ENCODE measurements around the gene NEDD8.
A peak's percentile ranks its signal among the peaks of the same experiment; 100 is the strongest.
"Not testable (repeated sequence)": the region's sequence is repeated elsewhere in the genome, so short reads cannot be mapped to it uniquely, and the experiment has no call there.

Gene NEDD8

GRCh38 chr14:24247422-24247821 is 15.3 kb upstream of the NEDD8 start:
- no peak for DNase-seq (ENCODE audit: low read depth in 2 of 2)

GRCh38 chr14:24246765-24247212 is 14.6 kb upstream of the NEDD8 start:
- no peak for DNase-seq (ENCODE audit: low read depth in 2 of 2)

GRCh38 chr14:24245350-24245749 is 13.2 kb upstream of the NEDD8 start:
- DNase-seq (ENCODE audit: low read depth in 2 of 2) = not testable (repeated sequence)

- DNase-seq (ENCODE audit: low read depth in 2 of 2) = peak in 1 of 2 experiments; percentile 12
These were observed 11.2 kb upstream of the NEDD8 start for GRCh38 chr14:24243336-24243836.

- peak; percentile 87 to 92 for DNase-seq (ENCODE audit: low read depth in 2 of 2)
These were observed 9.8 kb upstream of the NEDD8 start for GRCh38 chr14:24241829-24242443.

- DNase-seq (ENCODE audit: low read depth in 2 of 2) = no peak
These were observed 8.1 kb upstream of the NEDD8 start for GRCh38 chr14:24240110-24240918.

GRCh38 chr14:24238527-24239037 is 6.4 kb upstream of the NEDD8 start:
- no peak for DNase-seq (ENCODE audit: low read depth in 2 of 2)

GRCh38 chr14:24238123-24238522 is 6.0 kb upstream of the NEDD8 start:
- no peak for DNase-seq (ENCODE audit: low read depth in 2 of 2)

- DNase-seq (ENCODE audit: low read depth in 2 of 2) = no peak
These were observed 5.3 kb upstream of the NEDD8 start for GRCh38 chr14:24237463-24237955.

GRCh38 chr14:24236689-24237462 is 4.7 kb upstream of the NEDD8 start:
- no peak for DNase-seq (ENCODE audit: low read depth in 2 of 2)

- DNase-seq (ENCODE audit: low read depth in 2 of 2) = no peak
These were observed 3.9 kb upstream of the NEDD8 start for GRCh38 chr14:24235804-24236688.

- no peak for DNase-seq (ENCODE audit: low read depth in 2 of 2)
These were observed 2.2 kb upstream of the NEDD8 start for GRCh38 chr14:24234095-24235005.

GRCh38 chr14:24233538-24233866 is 1.3 kb upstream of the NEDD8 start:
- no peak for DNase-seq (ENCODE audit: low read depth in 2 of 2)

GRCh38 chr14:24232645-24233537 is 724 bp upstream of the NEDD8 start, which contains the start of gene GMPR2:
TSS of gene GMPR2 (plus strand) at chr14:24232929. CDS start at chr14:24233254, 325 bp downstream.
- no peak for DNase-seq (ENCODE audit: low read depth in 2 of 2)

- no peak for DNase-seq (ENCODE audit: low read depth in 2 of 2)
These were observed 675 bp downstream of the NEDD8 start for GRCh38 chr14:24231263-24232120.

- no peak for DNase-seq (ENCODE audit: low read depth in 2 of 2)
These were observed 3.3 kb downstream of the NEDD8 start for GRCh38 chr14:24228902-24229301.

- DNase-seq (ENCODE audit: low read depth in 2 of 2) = no peak
These were observed 5.7 kb downstream of the NEDD8 start for GRCh38 chr14:24226473-24226872.

- DNase-seq (ENCODE audit: low read depth in 2 of 2) = no peak
These were observed 7.5 kb downstream of the NEDD8 start for GRCh38 chr14:24224618-24225071.

All from stimulated activated CD4-positive, alpha-beta T cell treated with anti-CD3 and anti-CD28 coated beads, Interleukin-12 subunit alpha, Interleukin-12 subunit beta, amount 100 ng/mL, for 24 hours (primary cell).